H1 (cell line): ENCODE measurements around the gene PLXND1.

Experiments
- CHD7 ChIP-seq: fragments of 300-600 bp; sonication (generic); IDR thresholded peaks from 2 replicates; pipeline ENCODE4 v1.7.1; 2012; ENCODE audit warnings: low read length, moderate library complexity, mild to moderate bottlenecking, inconsistent platforms; ENCODE audit not compliant: insufficient replicate concordance
- CTCF ChIP-seq, 3 experiments: IDR thresholded peaks; 1 replicate in 2 of 3; 2 replicates in 1 of 3; pipeline versions ENCODE4 v1.5.1 to v1.6.1; 2011; ENCODE audit warnings: low read length in 3 of 3, mild to moderate bottlenecking in 3 of 3, inconsistent platforms in 2 of 3, low read depth in 1 of 3, moderate library complexity in 1 of 3; ENCODE audit not compliant: insufficient read depth in 1 of 3; ENCODE audit errors: control extremely low read depth in 1 of 3
- POLR2AphosphoS5 ChIP-seq: IDR thresholded peaks from 2 replicates; pipeline ENCODE4 v1.6.1; 2011; ENCODE audit warnings: low read depth, low read length
- SIN3A ChIP-seq, 2 experiments: IDR thresholded peaks in 1 of 2; conservative IDR thresholded peaks in 1 of 2; 2 replicates each; pipeline ENCODE4 v1.6.1; 2011 to 2012; ENCODE audit warnings: low read length in 2 of 2, improper control_type of control experiment in 1 of 2, low read depth in 1 of 2, mild to moderate bottlenecking in 1 of 2

GRCh38 chr3:129542747-129543146 lies 63.7 kb downstream of the PLXND1 start:
- TF ChIP-seq POLR2AphosphoS5 = no peak
- no peak for TF ChIP-seq SIN3A (conservative IDR thresholded peaks at IDR 0.05 in 1 of 2, IDR thresholded peaks at IDR 0.05 in 1 of 2; ENCODE audit: low read depth in 1 of 2, low read length in 2 of 2)
- TF ChIP-seq CTCF (IDR thresholded peaks at IDR 0.05; ENCODE audit: control extremely low read depth in 1 of 3, insufficient read depth in 1 of 3, low read depth in 1 of 3, low read length in 3 of 3) = no peak
- no peak for TF ChIP-seq CHD7
